Endometrial microvascular endothelial cells (primary cell): ENCODE results near the gene MAP7D1. TPM values are rescaled to one million over a fixed set of nuclear protein-coding genes. Genes with fewer than 3 reads are reported as not detected.

Experiments
- in situ Hi-C: cut with HindIII; loops from 2 replicates; pipeline ENCODE4 v1.10.0; 2017; ENCODE audit warnings: low sequenced_read_pairs, low pct_unique_long_range_greater_than_20kb; ENCODE audit errors: inconsistent ontology term
- total RNA-seq: library from RNA; depleted of rRNA; stranded (reverse); fragments of >200 nt; gene quantifications from one replicate; pipeline ENCODE4 v1.2.3, GENCODE V29; 2015; ENCODE audit errors: inconsistent ontology term

Gene MAP7D1
- total RNA-seq, 1 donor from 2014 or later, result 199 TPM

DNA sequence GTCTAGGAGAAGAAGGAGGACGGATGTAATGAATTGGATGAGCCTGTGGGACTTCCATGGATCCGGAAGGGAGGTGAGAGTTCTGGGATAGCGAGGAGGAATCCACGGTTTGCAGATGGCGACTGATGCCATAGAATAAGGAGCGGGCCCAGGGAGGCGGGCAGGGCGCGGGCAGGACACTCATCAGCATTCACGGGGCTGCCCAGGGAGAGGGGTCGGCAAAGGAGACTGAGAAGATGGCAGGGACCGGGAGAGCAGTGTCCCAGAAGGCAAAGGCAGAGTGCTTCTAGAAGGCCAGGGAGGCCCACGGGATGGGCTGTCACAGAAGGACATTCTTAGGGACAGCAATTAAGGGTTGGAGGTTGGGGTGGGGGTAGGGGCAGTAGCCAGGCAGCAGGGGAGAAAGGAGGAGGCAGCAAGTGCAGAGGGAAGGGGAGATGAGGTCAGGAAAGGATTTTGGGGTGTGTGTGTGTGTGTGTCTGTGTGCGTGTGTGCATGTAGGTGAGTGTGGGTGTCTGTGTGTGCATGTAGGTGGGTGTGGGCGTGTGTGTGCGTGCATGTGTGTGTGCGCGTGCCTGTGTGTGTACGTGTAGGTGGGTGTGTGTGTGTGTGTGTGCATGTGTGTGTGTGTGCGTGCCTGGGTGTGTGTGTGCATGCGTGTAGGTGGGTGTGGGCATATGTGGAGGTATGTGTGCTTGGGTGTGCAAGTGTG, 29.8 kb upstream of the MAP7D1 start:
- in situ Hi-C loops, result loop anchor here (25.0 kb wide), 1 partner anchor 161 kb away; no protein-coding TSS in a partner anchor

- in situ Hi-C loops, result loop anchor here (25.0 kb wide), 1 partner anchor 160 kb away; no protein-coding TSS in a partner anchor
Observed at GRCh38 chr1:36126797-36127500, 29.0 kb upstream of the MAP7D1 start.

GRCh38 chr1:36128126-36128904, 27.6 kb upstream of the MAP7D1 start:
- in situ Hi-C loops, result loop anchor here (25.0 kb wide), 1 partner anchor 159 kb away; no protein-coding TSS in a partner anchor

- in situ Hi-C loops, result loop anchor here (25.0 kb wide), 1 partner anchor 158 kb away; no protein-coding TSS in a partner anchor
Observed at GRCh38 chr1:36128905-36129206, 27.1 kb upstream of the MAP7D1 start.

DNA sequence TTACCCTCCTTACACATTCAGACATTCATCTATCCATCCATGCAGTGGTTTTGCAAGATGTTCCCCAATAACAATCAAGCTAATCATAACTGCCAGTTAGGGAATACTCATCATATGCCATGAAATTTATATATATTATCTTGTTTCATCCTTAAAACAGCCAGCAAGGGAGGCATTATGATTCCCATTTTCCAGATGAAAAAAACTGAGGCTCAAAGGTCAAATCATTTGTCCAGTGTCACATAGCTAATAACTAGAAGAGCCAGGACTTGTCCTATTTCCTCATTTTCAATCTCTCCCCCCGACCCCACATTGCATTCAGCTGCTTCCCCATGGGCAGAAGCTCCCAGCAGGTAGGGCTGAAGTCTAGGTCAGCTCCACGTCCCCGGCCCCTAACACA, 23.9 kb upstream of the MAP7D1 start:
- in situ Hi-C loops, result loop anchor here (25.0 kb wide), 1 partner anchor 155 kb away; no protein-coding TSS in a partner anchor

DNA sequence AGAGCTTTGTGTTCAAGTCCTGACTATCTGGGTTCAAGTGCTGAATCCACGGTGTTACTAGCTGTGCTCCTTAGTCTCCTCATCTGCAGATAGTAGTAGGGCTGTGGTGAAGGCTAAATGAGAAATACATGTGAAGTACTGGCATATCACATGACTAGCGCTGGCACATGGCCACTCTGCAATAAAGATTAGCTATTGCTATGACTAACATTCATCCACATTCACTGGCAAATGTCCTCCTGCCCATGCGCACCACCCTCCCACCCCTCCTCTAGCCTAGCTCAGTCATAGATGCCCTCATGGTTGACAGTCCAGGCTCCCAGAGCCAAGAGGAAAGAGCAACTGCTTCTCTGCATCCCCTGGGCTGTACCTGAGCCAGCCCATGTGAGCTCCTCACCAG, 22.5 kb upstream of the MAP7D1 start:
- in situ Hi-C loops, result loop anchor here (25.0 kb wide), 1 partner anchor 154 kb away; no protein-coding TSS in a partner anchor

DNA sequence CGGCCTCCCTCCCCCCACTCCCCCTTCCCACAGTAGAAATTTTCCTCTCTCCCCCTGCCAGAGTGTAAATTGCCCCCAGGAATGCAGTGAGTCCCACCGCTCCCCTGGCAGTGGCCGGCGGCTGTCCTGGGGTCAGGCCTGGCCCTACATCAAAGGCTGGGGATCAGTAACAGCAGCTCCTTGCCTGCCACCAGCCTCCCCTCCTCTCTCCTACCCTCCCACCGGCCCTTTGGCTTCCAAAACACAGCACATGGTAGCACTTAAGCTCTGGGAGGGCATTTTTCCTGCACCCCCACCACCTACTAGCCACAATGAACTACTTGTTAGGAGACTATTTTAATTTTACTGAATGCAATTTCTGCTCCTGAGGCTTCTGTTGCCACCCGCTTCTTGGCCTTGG, 21.9 kb upstream of the MAP7D1 start:
- in situ Hi-C loops, result loop anchor here (25.0 kb wide), 1 partner anchor 153 kb away; no protein-coding TSS in a partner anchor

DNA sequence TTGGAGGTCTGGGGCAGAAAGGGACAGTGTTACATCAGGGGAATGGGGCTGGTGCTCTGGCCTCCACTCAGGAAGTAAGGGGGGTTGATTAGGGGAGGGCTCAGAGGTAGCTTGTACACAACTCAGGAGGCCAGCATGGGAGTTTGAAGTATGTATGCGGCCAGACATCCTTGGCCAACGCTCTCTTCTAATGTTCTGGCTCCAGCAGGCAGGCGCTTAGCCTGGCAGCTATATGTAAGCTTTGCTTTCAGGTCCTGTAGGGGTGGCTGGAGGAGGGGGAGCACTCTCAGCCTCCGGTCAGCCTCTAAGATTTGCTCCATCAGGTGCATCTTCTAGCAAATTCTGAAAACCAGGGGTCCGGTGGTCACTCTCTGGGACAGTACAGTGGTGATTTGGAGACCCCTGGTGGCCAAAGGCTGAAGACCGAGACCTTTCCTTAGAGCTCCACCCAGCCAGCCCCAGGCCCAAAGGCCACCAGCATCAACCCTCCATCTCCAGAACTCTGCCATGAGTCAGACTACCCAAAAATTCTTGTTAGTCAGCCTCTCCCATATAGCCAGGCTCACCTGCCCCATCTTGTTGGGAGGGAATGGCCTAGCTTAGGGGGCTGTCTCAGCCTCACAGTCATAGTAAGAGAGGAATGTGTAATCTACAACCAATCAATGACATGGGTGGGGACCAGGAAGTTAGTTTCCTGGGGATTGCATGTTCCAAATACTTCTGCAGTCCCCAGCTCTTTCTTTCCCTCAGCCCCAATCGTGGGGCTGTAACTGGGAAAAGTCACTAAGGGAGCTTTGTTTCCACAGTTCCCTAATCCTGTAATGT, 21.2 kb upstream of the MAP7D1 start:
- in situ Hi-C loops, result loop anchor here (25.0 kb wide), 1 partner anchor 153 kb away; no protein-coding TSS in a partner anchor

DNA sequence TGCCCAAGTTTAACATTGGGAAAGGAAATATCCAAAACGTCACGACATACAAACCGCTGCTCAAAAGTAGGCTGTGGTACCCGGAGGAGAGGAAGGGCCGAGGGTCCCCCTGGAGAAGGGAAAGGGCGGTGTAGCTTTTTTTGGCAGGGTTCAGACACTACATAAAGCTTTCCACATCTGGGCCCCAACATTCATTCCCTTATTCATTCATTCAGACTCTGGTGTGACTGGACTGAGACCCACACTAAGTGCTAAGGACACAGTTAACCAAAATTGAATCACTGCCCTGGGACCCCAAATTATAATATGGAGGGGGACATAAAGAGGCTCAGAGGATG, 20.7 kb upstream of the MAP7D1 start:
- in situ Hi-C loops, result loop anchor here (25.0 kb wide), 1 partner anchor 152 kb away; no protein-coding TSS in a partner anchor

DNA sequence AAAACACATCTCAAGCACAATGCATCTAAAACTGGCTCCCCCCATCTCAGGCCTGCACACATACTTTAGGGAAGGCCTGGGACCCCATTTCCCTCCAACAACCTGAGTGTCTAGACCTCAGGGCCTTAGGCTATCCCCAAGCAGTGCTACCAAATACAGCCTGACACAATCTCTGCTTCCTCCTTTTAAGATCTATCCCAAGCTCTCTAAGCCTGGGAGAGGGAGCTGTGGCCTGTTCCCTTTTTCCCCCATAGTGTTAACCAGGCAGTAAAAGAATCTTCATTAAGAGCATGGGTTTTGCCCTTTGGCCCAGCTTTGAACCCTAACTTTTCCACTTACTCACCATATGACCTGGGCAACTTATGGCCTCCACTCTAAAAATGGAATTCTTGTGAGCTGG, 20.2 kb upstream of the MAP7D1 start:
- in situ Hi-C loops, result loop anchor here (25.0 kb wide), 1 partner anchor 152 kb away; no protein-coding TSS in a partner anchor

- in situ Hi-C loops, result loop anchor here (25.0 kb wide), 1 partner anchor 151 kb away; no protein-coding TSS in a partner anchor
Observed at GRCh38 chr1:36136535-36136934, 19.4 kb upstream of the MAP7D1 start.

DNA sequence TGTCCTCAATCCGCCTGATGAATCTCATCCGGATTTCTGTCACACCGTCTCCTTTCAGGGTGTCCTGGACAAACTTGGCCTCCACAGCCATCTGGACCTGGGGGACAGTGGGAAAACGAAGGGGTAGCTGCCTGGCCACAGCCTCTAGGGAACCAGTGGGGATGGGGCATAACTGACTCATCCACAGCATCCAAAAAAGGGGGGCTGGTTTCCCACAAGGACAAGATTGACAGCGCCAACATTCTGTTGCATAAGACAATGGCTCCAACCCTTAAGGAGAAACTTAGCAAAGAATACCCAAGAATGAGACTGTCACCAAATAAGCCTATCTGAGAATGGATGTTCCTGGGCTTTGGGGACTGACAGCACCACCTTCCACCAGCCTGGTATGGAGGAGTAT, 18.7 kb upstream of the MAP7D1 start:
- in situ Hi-C loops, result loop anchor here (25.0 kb wide), 1 partner anchor 150 kb away; no protein-coding TSS in a partner anchor

DNA sequence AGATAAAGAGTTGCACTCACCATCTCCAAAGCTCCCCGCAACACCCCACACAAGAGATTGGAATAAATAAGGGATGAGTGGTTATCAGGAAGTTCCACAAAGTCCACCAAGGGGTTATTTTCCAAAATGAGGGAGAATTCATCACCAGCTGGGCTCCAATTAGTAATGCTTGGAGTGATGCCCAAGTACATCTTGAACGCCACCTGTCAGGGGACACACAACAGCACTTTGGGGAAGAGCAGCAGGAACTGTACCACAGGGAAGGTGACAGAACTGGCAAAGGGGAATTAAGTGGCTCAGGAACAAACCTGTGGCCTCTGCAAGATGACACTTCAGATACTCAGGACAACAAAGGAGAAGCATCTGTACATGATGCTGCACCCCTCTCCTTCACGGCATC, 18.2 kb upstream of the MAP7D1 start:
- in situ Hi-C loops, result loop anchor here (25.0 kb wide), 1 partner anchor 150 kb away; no protein-coding TSS in a partner anchor

- in situ Hi-C loops, result loop anchor here (25.0 kb wide), 1 partner anchor 148 kb away; no protein-coding TSS in a partner anchor
Observed at GRCh38 chr1:36139521-36139920, 16.4 kb upstream of the MAP7D1 start.

DNA sequence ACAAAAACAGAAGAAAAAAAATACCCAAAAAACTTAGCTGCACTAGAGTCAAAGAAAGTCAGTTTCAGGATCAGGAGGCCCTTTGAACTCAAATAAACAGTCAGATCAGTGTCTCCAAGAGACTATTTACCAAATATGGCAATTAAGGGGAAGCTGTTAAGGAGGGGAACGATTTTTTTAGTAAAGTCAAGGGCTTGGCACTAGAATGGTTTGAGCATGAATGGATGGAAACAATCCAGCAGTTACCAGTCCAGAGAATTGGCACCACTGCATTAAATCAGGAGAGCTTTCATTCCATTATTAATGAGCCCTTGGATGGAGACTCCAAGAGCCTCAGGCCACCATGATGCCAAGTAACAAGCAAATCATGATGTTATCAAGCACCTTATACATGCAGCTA, 13.8 kb upstream of the MAP7D1 start:
- in situ Hi-C loops, result loop anchor here (25.0 kb wide), 1 partner anchor 145 kb away; no protein-coding TSS in a partner anchor

GRCh38 chr1:36143424-36143823, 12.5 kb upstream of the MAP7D1 start:
- in situ Hi-C loops, result loop anchor here (25.0 kb wide), 1 partner anchor 144 kb away; no protein-coding TSS in a partner anchor

- in situ Hi-C loops, result loop anchor here (25.0 kb wide), 1 partner anchor 143 kb away; no protein-coding TSS in a partner anchor
Observed at GRCh38 chr1:36144413-36144812, 11.5 kb upstream of the MAP7D1 start.

- in situ Hi-C loops, result loop anchor here (25.0 kb wide), 1 partner anchor 138 kb away; no protein-coding TSS in a partner anchor
Observed at GRCh38 chr1:36148821-36149236, 7.1 kb upstream of the MAP7D1 start.
